GM08714 (cell line): ENCODE data around the gene ENTPD1.

Experiments used
- H3K4me3 ChIP-seq: fragments of 200-500 bp; sonication (Bioruptor generic); 2 replicates; pipeline ENCODE4 v1.5.1; 2014; ENCODE audit warnings: mild to moderate bottlenecking, low read length, inconsistent platforms
- ZNF274 ChIP-seq: IDR thresholded peaks from 2 replicates; pipeline ENCODE4 v1.6.1; 2012; ENCODE audit warnings: mild to moderate bottlenecking, low read depth, low read length

The ENTPD1 gene

GRCh38 chr10:95837783-95838182 lies 81.8 kb downstream of the ENTPD1 start:
- no peak for TF ChIP-seq ZNF274

GRCh38 chr10:95840121-95840520 lies 84.2 kb downstream of the ENTPD1 start:
- H3K4me3 ChIP-seq, result no peak overlapping the region
- TF ChIP-seq ZNF274, result no peak

More at GRCh38 chr10:95837783-95838182, 81.8 kb downstream of the ENTPD1 start:
- no peak overlapping the region; the same call in 1 of the 2 replicates for H3K4me3 ChIP-seq

GRCh38 chr10:95840681-95841080 lies 84.7 kb downstream of the ENTPD1 start:
- TF ChIP-seq ZNF274, result no peak

DNA sequence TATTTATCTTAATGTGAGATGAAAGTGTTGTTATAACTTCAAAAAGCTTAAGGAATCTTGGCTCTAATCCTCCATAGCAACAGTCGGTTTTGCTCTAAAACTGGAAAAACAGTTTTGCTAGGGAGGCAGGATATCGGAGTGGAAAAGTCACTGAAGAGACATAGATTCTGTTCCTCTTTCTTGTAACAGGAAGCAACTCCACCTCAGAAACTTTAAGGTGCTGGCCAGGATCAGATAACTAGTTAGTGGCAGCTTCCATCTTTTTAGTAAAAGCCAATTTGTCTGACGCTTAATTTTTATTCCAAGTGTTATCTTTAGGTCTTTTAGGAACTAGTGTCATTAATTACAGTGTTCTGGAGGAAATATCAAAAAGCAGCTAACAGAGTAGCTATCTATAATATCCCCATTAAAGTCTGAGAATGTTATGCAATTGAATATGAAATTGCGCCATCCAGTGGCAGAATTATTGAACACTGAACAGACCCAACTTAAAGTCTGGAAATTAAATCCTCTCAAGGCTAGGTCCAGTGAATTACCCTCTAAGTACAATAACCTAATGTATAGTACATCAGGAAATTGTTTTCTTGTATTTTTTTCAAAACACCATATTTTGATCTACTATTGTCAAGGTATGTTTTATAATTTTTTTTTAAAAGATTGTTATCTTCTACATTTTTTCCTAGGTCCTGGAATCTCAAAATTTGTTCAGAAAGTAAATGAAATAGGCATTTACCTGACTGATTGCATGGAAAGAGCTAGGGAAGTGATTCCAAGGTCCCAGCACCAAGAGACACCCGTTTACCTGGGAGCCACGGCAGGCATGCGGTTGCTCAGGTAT lies 85.9 kb downstream of the ENTPD1 start:
- no peak overlapping the region for H3K4me3 ChIP-seq
- TF ChIP-seq ZNF274, result no peak

More at GRCh38 chr10:95840681-95841080, 84.7 kb downstream of the ENTPD1 start:
- no peak overlapping the region for H3K4me3 ChIP-seq

DNA sequence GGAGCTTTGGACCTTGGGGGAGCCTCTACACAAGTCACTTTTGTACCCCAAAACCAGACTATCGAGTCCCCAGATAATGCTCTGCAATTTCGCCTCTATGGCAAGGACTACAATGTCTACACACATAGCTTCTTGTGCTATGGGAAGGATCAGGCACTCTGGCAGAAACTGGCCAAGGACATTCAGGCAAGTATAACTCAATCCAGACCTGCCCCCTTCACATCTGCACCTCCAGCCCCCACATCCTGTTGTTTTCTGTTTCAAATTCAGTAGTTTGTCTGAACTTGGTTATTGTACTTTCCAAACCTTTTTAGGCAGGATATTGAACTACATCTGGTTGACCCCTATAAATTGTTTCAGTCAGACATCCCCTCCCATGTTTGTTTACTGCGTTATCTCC lies 89.4 kb downstream of the ENTPD1 start:
- no peak overlapping the region for H3K4me3 ChIP-seq
- no peak for TF ChIP-seq ZNF274

DNA sequence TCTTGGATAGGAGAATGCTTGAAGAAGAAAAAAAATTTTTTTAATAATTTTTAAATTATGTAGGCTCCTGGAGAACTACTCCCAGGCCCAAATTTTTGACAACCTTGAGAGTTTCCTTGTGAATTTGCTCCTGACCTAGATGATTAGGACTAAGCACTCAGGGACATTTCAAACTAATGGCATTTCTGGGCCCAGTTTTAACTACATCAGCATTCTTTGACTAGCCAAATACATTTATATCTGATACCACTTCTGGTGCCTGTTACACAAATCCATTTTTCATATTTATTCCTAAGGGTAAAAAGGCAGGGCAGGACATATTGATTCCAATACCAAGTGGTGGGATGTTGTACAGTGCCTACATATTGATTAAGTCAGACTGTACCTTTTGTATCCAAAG lies 91.0 kb downstream of the ENTPD1 start:
- TF ChIP-seq ZNF274, result no peak
- no peak overlapping the region for H3K4me3 ChIP-seq

- H3K4me3 ChIP-seq, result no peak overlapping the region
- TF ChIP-seq ZNF274, result no peak
Measured at GRCh38 chr10:95848841-95849240, 92.9 kb downstream of the ENTPD1 start.

DNA sequence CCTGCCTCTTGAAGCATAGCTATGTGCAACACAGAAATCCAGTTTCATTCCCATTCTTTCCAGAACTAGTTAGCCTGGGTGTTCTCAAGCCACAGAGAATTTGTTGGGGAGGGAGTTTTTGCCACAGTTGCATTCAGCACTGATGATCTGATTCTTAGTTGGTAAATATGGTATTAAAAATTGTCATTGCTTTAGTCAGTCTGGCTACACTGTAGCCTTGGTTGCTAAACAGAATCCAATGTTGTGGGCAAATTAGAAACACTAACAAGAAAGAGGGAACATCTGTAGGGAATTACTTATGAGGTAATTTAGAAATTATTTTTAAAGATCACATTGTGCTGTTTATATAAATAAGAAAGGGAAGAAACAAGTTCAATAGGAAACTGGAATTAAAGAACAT lies 94.8 kb downstream of the ENTPD1 start:
- no peak for TF ChIP-seq ZNF274
- no peak overlapping the region for H3K4me3 ChIP-seq

- H3K4me3 ChIP-seq, result no peak overlapping the region
- no peak for TF ChIP-seq ZNF274
Measured at GRCh38 chr10:95860166-95860940, 104.4 kb downstream of the ENTPD1 start.

- TF ChIP-seq ZNF274, result no peak
- H3K4me3 ChIP-seq, result no peak overlapping the region
Measured at GRCh38 chr10:95861386-95861785, 105.4 kb downstream of the ENTPD1 start.

DNA sequence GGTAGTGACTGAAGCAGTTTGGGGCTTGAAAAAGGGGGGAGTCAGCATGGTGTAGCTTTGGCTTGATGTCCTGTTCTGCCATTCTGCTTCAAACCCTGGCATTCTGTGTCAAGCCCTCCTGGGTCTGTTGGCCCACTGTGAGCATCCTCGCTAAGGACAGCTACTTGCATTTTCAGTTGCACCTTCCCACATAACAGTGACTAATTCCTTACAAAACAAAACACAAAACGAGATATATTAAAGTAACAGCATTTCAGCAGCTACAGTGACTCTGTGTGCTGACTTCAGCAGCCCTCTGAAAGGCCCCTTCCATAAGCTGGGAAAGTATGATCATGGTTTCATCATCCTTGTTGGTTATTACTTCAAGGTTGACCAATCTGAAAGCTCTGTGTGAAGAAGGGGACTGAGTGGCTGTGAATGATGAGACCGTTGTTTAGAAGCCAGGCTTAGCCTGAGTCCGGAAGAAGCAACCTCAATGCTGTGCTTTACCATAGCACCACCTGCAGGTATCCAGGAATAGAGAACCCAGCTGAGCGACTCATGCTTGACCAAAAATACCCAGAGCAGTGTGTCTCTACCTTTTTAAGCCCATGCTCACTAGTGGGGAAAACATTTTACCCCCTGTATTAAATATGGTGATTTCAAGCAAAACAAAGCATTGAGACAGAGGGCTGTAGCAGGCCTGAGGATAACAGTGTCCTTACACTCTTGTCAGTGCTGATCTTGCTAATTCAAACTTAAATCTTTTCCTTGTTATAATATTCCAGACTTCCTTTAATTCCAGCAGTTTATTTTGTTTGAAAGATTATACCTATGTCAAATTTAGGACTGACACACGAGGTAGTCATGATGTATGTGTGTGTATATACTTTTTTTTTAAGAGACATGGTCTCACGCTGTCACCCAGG lies 109.2 kb downstream of the ENTPD1 start:
- TF ChIP-seq ZNF274, result no peak
- H3K4me3 ChIP-seq, result no peak overlapping the region

GRCh38 chr10:95865814-95866466 lies 110.0 kb downstream of the ENTPD1 start:
- no peak for TF ChIP-seq ZNF274
- H3K4me3 ChIP-seq, result no peak overlapping the region

GRCh38 chr10:95866467-95866842 lies 110.5 kb downstream of the ENTPD1 start:
- no peak for TF ChIP-seq ZNF274
- no peak overlapping the region for H3K4me3 ChIP-seq
